ENCODE measurements around the gene TUBB1.
"Not testable (repeated sequence)": the region's sequence is repeated elsewhere in the genome, so short reads cannot be mapped to it uniquely, and the experiment has no call there.

The TUBB1 gene

DNA sequence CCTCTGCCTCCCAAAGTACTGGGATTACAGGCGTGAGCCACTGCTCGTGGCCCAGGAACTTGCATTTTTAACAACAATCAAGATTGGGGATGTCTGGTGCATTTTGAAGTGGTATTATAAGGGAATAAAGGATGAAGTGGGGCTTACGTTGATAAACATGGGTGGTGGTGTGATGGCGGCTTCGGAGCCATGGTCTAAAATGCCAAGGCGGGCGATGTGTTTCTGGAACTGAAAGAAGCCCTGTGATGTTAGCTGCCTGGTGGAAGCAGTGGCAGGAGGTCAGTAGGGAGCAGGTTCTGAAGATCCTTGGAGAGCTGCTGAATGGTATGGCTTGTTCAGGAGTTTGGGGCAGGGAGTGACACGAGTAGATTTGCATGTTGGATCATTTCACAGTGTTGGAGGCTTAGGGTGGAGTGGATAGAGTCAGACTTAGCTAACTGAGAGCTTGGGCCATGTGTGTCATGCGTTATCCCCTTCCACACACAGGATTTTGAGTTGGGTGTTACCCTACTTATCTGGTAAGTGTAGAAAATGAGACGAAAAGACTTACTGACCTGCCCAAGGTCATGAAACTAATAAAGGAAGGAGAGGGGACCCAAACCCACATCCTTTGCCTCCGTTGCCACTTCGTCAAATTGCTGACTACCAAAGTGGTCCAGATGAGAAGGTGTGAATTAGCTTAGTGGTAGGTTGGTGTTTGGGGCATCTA, 36.7 kb upstream of the TUBB1 start:
- no peak overlapping the region for H3K9ac ChIP-seq (ENCODE audit: low read length)
- peak overlapping the region; percentile 73 for H3K4me3 ChIP-seq (ENCODE audit: low read length)
- no peaks in the 10 kb centered on the region for H3K27me3 ChIP-seq (ENCODE audit: control insufficient read depth, insufficient read depth, low read length)
- H3K4me1 ChIP-seq (ENCODE audit: control insufficient read depth, insufficient read depth, low read length), result peaks cover 3% of the 10 kb centered on the region
- peaks cover 3% of the 10 kb centered on the region for H3K36me3 ChIP-seq (ENCODE audit: control insufficient read depth, insufficient read depth, low read length)
- H3K27ac ChIP-seq (ENCODE audit: low read depth, low read length), result no peak overlapping the region

DNA sequence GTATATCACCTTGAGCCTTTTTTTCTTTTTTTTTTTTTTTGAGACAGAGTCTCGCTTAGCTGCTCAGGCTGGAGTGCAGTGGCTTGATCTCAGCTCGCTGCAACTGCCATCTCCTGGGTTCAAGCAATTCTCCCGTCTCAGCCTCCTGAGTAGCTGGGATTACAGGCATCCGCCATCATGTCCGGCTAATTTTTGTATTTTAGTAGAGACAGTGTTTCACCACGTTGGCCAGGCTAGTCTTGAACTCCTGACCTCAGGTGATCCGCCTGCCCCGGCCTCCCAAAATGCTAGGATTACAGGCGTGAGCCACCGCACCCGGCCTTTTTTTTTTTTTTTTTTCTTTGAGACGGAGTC, 36.1 kb upstream of the TUBB1 start:
- not testable (repeated sequence) for H3K9ac ChIP-seq (ENCODE audit: low read length); H3K4me3 ChIP-seq (ENCODE audit: low read length)

DNA sequence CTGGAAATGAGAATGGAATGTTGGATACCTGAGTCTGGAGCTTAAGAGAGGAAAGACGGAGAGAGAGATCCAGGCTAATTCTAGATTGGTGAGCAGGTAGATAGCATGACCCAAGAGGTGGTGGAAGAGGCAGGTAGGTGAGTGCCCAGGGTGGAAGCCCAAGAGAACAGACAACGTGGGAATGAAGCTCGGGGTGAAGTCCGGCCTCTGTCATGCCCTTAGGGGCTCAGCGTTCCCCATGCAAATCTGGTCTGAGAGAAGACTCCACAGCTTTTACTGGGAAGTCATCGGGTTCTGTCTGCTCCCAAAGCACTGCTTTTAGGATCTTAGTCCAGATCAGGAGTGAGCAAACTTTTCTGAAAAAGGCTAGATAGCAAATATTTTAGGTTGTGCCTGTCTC, 34.5 kb upstream of the TUBB1 start:
- peaks cover 3% of the 10 kb centered on the region for H3K4me1 ChIP-seq (ENCODE audit: control insufficient read depth, insufficient read depth, low read length)
- no peak overlapping the region for H3K4me3 ChIP-seq (ENCODE audit: low read length)
- H3K27me3 ChIP-seq (ENCODE audit: control insufficient read depth, insufficient read depth, low read length), result no peaks in the 10 kb centered on the region
- H3K9ac ChIP-seq (ENCODE audit: low read length), result no peak overlapping the region
- H3K27ac ChIP-seq (ENCODE audit: low read depth, low read length), result no peak overlapping the region
- H3K36me3 ChIP-seq (ENCODE audit: control insufficient read depth, insufficient read depth, low read length), result peaks cover 22% of the 10 kb centered on the region

More for the DNA sequence above, 36.1 kb upstream of the TUBB1 start:
- not testable (repeated sequence) for H3K36me3 ChIP-seq (ENCODE audit: control insufficient read depth, insufficient read depth, low read length); H3K27me3 ChIP-seq (ENCODE audit: control insufficient read depth, insufficient read depth, low read length); H3K27ac ChIP-seq (ENCODE audit: low read depth, low read length); H3K4me1 ChIP-seq (ENCODE audit: control insufficient read depth, insufficient read depth, low read length)

DNA sequence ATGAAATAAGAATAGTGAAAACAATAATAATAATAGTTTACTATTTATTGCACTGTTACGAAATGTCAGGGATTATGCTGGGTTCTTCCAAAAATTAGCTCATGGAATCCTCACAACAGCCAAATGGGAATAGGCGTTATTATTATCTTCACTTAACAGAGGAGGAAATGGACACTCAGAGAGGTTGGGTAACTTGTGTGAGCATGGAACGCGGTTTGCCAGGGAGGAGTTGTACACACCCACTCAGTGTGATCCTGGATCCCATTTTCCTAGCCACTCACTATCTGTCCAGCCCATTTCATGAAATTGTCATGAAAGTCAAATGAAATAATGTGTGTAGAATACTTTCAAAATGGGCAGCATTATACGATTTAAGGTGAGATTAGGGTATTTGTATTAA, 33.6 kb upstream of the TUBB1 start:
- no peak overlapping the region for H3K9ac ChIP-seq (ENCODE audit: low read length)
- H3K27ac ChIP-seq (ENCODE audit: low read depth, low read length), result no peak overlapping the region
- H3K4me1 ChIP-seq (ENCODE audit: control insufficient read depth, insufficient read depth, low read length), result peaks cover 3% of the 10 kb centered on the region
- no peaks in the 10 kb centered on the region for H3K27me3 ChIP-seq (ENCODE audit: control insufficient read depth, insufficient read depth, low read length)
- peaks cover 25% of the 10 kb centered on the region for H3K36me3 ChIP-seq (ENCODE audit: control insufficient read depth, insufficient read depth, low read length)
- no peak overlapping the region for H3K4me3 ChIP-seq (ENCODE audit: low read length)

DNA sequence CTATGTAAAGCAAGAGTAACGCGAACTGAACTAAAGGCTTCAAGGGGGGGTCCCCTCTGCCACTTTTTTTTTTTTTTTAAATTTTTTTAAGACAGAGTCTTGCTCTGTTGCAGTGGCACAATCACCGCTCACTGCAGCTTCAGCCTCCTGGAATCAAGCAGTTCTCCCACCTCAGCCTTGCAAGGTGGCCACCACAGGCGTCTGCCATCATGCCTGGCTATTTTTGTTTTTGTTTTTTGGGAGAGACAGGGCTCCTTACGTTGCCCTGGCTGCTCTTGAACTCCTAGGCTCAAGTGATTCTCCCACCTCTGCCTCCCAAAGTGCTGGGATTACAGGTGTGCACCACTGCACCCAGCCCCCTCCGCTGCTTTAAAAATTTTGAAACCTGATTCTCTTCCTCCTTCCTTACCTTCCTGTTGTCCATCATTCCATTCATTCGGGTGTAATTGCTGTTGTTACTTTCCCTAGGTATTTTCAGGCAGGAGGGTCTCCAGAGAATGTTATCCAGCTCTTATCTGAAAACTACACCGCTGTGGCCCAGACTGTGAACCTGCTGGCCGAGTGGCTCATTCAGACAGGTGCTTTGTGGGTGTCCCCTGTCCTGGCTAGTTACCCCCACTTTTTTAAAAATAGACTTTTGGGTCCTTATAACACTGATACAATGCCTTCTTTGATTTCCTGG, 32.8 kb upstream of the TUBB1 start:
- H3K36me3 ChIP-seq (ENCODE audit: control insufficient read depth, insufficient read depth, low read length), result peaks cover 33% of the 10 kb centered on the region
- peaks cover 3% of the 10 kb centered on the region for H3K4me1 ChIP-seq (ENCODE audit: control insufficient read depth, insufficient read depth, low read length)
- no peak overlapping the region for H3K4me3 ChIP-seq (ENCODE audit: low read length)
- no peak overlapping the region for H3K9ac ChIP-seq (ENCODE audit: low read length)
- no peaks in the 10 kb centered on the region for H3K27me3 ChIP-seq (ENCODE audit: control insufficient read depth, insufficient read depth, low read length)
- H3K27ac ChIP-seq (ENCODE audit: low read depth, low read length), result no peak overlapping the region

DNA sequence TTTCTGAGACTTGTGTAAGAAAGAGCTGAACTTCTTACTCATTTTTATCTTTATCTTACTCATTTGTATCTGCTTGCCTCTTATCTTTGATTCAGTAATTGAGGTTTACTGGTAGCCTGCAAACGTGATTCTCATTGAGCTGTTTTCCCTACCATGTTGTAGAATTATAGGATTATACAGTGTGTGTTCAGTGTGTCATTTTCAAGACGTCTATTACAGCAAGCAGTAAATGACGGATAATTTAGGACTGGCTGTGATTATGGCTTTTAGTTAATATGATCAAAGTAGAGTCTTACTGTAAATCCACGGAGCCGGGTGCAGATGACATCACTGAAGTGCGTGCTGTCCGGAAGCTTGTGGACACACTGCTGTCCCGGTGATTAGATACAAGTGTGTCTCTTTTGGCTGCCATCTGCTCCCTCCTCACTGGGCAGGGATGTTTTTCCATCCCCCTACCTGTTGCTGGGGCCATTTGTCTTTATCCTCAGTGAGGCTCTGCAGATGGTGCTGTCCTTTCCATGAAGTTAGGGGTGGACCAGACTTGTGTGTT, 32.2 kb upstream of the TUBB1 start:
- no peaks in the 10 kb centered on the region for H3K27me3 ChIP-seq (ENCODE audit: control insufficient read depth, insufficient read depth, low read length)
- peaks cover 3% of the 10 kb centered on the region for H3K4me1 ChIP-seq (ENCODE audit: control insufficient read depth, insufficient read depth, low read length)
- no peak overlapping the region for H3K27ac ChIP-seq (ENCODE audit: low read depth, low read length)
- H3K9ac ChIP-seq (ENCODE audit: low read length), result no peak overlapping the region
- peaks cover 37% of the 10 kb centered on the region for H3K36me3 ChIP-seq (ENCODE audit: control insufficient read depth, insufficient read depth, low read length)
- H3K4me3 ChIP-seq (ENCODE audit: low read length), result no peak overlapping the region

DNA sequence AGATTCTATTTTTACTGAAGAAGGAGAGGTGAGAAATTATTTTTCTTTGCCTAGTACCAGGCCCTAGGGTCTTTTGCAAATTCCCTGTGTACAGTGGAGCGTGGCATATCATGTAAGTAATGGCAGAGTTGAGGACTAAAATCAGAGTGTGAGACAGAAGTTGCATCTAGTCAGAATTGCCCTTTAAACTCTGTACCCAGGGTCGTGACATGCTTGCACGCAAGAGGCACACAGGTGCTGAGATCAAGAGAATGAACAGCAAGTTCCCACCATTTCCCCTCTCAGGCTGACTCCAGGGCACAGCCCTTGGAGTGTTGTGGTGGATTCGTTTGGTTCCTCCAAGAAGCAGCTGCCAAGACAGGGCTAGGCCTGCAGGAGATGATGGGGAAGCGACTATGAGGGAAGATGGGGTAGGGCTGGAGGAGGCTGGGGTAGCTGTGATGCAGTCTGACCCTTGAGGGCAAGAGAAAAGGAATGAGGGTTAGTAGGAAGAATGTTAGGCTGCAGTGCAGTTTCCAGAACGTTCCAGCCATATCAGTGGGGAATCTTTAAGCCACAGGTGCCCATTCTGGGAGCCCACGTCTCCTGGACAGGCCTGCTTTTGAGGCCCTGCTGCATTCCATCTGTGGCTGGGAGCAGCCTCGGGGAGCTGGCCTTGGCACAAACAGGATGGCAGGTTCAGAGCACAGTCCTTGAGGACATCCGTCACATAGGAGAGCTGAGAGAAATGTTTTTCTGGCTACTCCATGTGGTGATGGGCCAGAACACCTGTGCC, 31.3 kb upstream of the TUBB1 start:
- Histone ChIP-seq H3K9ac (ENCODE audit: low read length) (no peak overlapping the region), H3K27ac (ENCODE audit: low read depth, low read length) (no peak overlapping the region), H3K36me3 (ENCODE audit: control insufficient read depth, insufficient read depth, low read length) (peaks cover 37% of the 10 kb centered on the region)

DNA sequence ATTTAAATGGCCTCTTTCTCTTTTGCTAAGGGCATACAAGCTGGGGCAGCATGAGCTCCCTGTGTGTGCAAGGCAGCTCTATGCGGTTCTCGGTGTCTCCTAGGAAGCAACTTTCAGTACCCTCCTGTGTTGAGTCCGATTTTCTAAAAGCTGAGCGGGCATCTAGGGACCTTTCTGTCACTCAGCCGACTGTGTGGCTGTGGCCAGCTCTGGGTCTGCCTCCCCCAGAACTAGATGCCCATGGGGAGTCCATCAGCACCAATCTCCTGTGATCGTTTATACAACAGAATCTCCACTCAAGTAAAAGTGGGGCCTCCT, 30.7 kb upstream of the TUBB1 start:
- H3K4me3 ChIP-seq (ENCODE audit: low read length), result no peak overlapping the region
- H3K27ac ChIP-seq (ENCODE audit: low read depth, low read length), result no peak overlapping the region
- peaks cover 39% of the 10 kb centered on the region for H3K36me3 ChIP-seq (ENCODE audit: control insufficient read depth, insufficient read depth, low read length)
- H3K27me3 ChIP-seq (ENCODE audit: control insufficient read depth, insufficient read depth, low read length), result no peaks in the 10 kb centered on the region
- H3K9ac ChIP-seq (ENCODE audit: low read length), result no peak overlapping the region
- no peaks in the 10 kb centered on the region for H3K4me1 ChIP-seq (ENCODE audit: control insufficient read depth, insufficient read depth, low read length)

More for the DNA sequence above, 31.3 kb upstream of the TUBB1 start:
- Histone ChIP-seq H3K4me3 (ENCODE audit: low read length) (no peak overlapping the region), H3K27me3 (ENCODE audit: control insufficient read depth, insufficient read depth, low read length) (no peaks in the 10 kb centered on the region), H3K4me1 (ENCODE audit: control insufficient read depth, insufficient read depth, low read length) (no peaks in the 10 kb centered on the region)

DNA sequence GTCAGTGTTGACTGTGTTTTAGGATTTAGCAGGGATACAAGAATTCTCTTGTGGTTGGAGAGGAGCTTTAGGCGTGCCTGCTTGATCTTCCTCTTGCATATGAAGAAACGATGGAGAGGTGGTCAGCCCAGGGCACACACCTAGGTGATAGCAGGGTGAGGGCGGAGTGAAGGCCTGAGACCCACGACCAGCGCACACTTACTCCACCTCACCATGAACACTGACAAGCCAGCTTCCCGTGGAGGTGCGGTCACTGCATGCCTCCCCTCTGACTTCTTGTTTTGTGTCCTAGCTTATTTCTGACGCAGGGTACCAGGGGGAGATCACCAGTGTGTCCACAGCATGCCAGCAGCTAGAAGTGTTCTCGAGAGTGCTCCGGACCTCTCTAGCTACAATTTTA, 30.0 kb upstream of the TUBB1 start:
- Histone ChIP-seq H3K4me3 (ENCODE audit: low read length) (no peak overlapping the region), H3K27ac (ENCODE audit: low read depth, low read length) (no peak overlapping the region), H3K27me3 (ENCODE audit: control insufficient read depth, insufficient read depth, low read length) (no peaks in the 10 kb centered on the region), H3K9ac (ENCODE audit: low read length) (no peak overlapping the region), H3K36me3 (ENCODE audit: control insufficient read depth, insufficient read depth, low read length) (peaks cover 45% of the 10 kb centered on the region), H3K4me1 (ENCODE audit: control insufficient read depth, insufficient read depth, low read length) (no peaks in the 10 kb centered on the region)

DNA sequence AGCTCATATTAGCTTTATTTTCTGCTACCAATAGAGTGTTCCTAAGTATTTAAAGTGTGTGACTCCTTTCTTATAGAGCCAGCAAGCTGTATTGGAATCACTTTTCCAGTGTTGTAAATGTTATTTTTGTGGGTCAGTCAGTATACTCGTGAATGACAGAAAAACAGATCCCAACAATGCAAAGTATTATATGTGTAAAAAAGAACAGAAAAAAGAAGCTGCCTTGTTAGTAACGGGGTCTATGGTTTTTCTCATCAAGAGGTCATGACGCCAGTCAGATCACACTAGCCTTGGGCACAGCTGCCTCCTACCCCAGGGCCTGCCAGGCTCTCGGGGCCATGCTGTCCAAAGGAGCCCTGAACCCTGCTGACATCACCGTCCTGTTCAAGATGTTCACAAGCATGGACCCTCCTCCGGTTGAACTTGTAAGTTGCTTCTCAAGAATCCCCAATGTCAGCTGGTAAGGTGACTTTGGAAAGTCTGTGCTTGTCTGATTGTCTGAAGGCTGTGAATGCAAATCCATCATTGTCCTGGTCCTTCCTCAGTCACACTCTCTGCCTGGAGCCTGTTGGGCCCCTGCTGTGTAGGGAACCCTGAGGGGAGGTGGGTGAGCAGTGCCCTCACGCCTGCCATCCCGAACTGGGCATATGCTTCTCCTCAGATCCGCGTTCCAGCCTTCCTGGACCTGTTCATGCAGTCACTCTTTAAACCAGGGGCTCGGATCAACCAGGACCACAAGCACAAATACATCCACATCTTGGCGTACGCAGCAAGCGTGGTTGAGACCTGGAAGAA, 28.4 kb upstream of the TUBB1 start:
- Histone ChIP-seq H3K36me3 (ENCODE audit: control insufficient read depth, insufficient read depth, low read length) (peaks cover 47% of the 10 kb centered on the region), H3K27me3 (ENCODE audit: control insufficient read depth, insufficient read depth, low read length) (no peaks in the 10 kb centered on the region), H3K9ac (ENCODE audit: low read length) (no peak overlapping the region), H3K4me1 (ENCODE audit: control insufficient read depth, insufficient read depth, low read length) (no peaks in the 10 kb centered on the region), H3K4me3 (ENCODE audit: low read length) (no peak overlapping the region), H3K27ac (ENCODE audit: low read depth, low read length) (no peak overlapping the region)

DNA sequence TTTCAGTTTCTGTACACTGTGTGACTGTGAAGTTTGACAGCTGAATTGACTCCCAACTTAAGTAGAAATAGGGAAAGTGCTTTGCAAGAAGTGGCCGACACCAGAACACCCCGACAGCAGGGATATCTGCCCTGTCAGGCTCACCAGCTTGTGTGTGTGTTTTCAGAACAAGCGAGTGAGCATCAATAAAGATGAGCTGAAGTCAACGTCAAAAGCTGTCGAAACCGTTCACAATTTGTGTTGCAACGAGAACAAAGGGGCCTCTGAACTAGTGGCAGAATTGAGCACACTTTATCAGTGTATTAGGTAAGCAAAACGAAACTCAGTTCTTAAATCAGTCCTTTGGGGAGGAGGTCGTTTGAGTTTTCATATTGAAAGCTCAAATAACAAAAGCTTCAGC, 27.5 kb upstream of the TUBB1 start:
- Histone ChIP-seq H3K27ac (ENCODE audit: low read depth, low read length) (no peak overlapping the region), H3K27me3 (ENCODE audit: control insufficient read depth, insufficient read depth, low read length) (no peaks in the 10 kb centered on the region), H3K36me3 (ENCODE audit: control insufficient read depth, insufficient read depth, low read length) (peaks cover 55% of the 10 kb centered on the region), H3K9ac (ENCODE audit: low read length) (no peak overlapping the region), H3K4me1 (ENCODE audit: control insufficient read depth, insufficient read depth, low read length) (no peaks in the 10 kb centered on the region), H3K4me3 (ENCODE audit: low read length) (no peak overlapping the region)

DNA sequence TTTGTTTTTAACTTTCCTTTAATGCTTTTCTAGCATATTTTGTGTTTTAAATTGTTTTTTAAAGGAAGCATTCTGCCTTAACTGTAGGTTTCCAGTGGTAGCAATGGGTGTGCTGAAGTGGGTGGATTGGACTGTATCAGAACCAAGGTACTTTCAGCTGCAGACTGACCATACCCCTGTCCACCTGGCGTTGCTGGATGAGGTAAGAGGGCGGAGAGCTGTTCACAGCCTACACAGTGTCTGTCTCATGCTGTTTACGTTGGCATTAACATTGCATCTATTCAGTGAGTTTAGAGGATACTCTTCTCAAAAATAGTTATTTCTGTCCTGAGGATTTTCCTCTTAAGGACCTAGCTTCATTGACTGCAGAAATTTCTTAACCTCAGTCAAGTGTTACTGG, 26.3 kb upstream of the TUBB1 start:
- no peaks in the 10 kb centered on the region for H3K27me3 ChIP-seq (ENCODE audit: control insufficient read depth, insufficient read depth, low read length)
- H3K36me3 ChIP-seq (ENCODE audit: control insufficient read depth, insufficient read depth, low read length), result peaks cover 55% of the 10 kb centered on the region
- H3K27ac ChIP-seq (ENCODE audit: low read depth, low read length), result no peak overlapping the region
- H3K4me1 ChIP-seq (ENCODE audit: control insufficient read depth, insufficient read depth, low read length), result no peaks in the 10 kb centered on the region
- no peak overlapping the region for H3K9ac ChIP-seq (ENCODE audit: low read length)
- no peak overlapping the region for H3K4me3 ChIP-seq (ENCODE audit: low read length)

Measured in rectal smooth muscle tissue (tissue), 1 donor.